Measurements from ENCODE around the gene TIMM23. TPM values are rescaled to one million over a fixed set of nuclear protein-coding genes. Genes with fewer than 3 reads are reported as not detected.
"Not testable (repeated sequence)": the region's sequence is repeated elsewhere in the genome, so short reads cannot be mapped to it uniquely, and the experiment has no call there.

Gene TIMM23, protein sequence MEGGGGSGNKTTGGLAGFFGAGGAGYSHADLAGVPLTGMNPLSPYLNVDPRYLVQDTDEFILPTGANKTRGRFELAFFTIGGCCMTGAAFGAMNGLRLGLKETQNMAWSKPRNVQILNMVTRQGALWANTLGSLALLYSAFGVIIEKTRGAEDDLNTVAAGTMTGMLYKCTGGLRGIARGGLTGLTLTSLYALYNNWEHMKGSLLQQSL
- 10 to 100 TPM; 48.5 to 60.7 (median 56.8) TPM for polyA plus RNA-seq (ENCODE audit: insufficient read length in 10 of 10)
- long read RNA-seq, donor 1, transcript TIMM23-201 (7 exons, 1,222 nt), result major isoform, 28 of 72 reads
- long read RNA-seq, donor 1, partial matches to known transcripts, result 17 of 72 reads
- long read RNA-seq, donor 1, other reads (novel, unspliced or antisense), result 27 of 72 reads
- long read RNA-seq, donor 2, transcript TIMM23-201 (7 exons, 1,222 nt), result major isoform, 15 of 15 reads
- long read RNA-seq, donor 2, partial matches to known transcripts, result 0 of 15 reads
- long read RNA-seq, donor 2, other reads (novel, unspliced or antisense), result 0 of 15 reads
- long read RNA-seq, donor 3, result 0 reads
- long read RNA-seq, donor 4, transcript TIMM23-201 (7 exons, 1,222 nt), result major isoform, 22 of 22 reads
- long read RNA-seq, donor 4, partial matches to known transcripts, result 0 of 22 reads
- long read RNA-seq, donor 4, other reads (novel, unspliced or antisense), result 0 of 22 reads
- long read RNA-seq, donor 5, transcript TIMM23-201 (7 exons, 1,222 nt), result major isoform, 27 of 107 reads
- long read RNA-seq, donor 5, partial matches to known transcripts, result 43 of 107 reads
- long read RNA-seq, donor 5, other reads (novel, unspliced or antisense), result 37 of 107 reads
- long read RNA-seq, donor 6, transcript TIMM23-201 (7 exons, 1,222 nt), result major isoform, 28 of 109 reads
- long read RNA-seq, donor 6, partial matches to known transcripts, result 38 of 109 reads
- long read RNA-seq, donor 6, other reads (novel, unspliced or antisense), result 43 of 109 reads
- long read RNA-seq, donor 7, transcript TIMM23-201 (7 exons, 1,222 nt), result major isoform, 17 of 17 reads
- long read RNA-seq, donor 7, partial matches to known transcripts, result 0 of 17 reads
- long read RNA-seq, donor 7, other reads (novel, unspliced or antisense), result 0 of 17 reads
- long read RNA-seq, donor 8, transcript TIMM23-201 (7 exons, 1,222 nt), result major isoform, 22 of 30 reads
- long read RNA-seq, donor 8, partial matches to known transcripts, result 8 of 30 reads
- long read RNA-seq, donor 8, other reads (novel, unspliced or antisense), result 0 of 30 reads
- long read RNA-seq, donor 9, partial matches to known transcripts, result 0 of 2 reads
- long read RNA-seq, donor 9, other reads (novel, unspliced or antisense), result 0 of 2 reads

- peak; percentile 82 to 92 (median 88) for DNase-seq
Observed at GRCh38 chr10:45972106-45972812, at the start of gene TIMM23. Gene TIMM23, plus strand, starts transcription at chr10:45972489. Its CDS starts 136 bp downstream, at chr10:45972625.

- DNase-seq, result not testable (repeated sequence)
Observed at GRCh38 chr10:45926790-45927189, 45.5 kb upstream of the TIMM23 start.

- DNase-seq, result not testable (repeated sequence)
Observed at GRCh38 chr10:45931305-45931704, 41.0 kb upstream of the TIMM23 start.

DNA sequence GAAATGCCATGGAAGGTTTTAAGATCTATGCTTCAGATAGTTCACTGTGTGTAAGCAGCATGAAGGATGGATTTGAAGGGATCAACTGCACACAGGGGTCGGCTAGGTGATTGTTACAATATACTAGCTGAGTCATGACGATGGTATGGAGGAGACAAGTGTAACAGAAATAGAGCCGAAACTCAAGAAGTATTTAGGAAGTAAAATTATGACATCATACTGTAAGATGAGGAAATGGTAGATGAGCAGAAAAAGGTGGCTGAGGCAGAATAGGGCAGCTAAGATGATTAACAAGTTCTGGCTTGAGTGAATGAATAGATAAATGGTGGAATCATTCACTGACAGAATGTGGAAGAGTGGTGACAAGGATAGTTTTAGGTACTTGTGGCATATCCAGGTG is 37.5 kb upstream of the TIMM23 start:
- not testable (repeated sequence) for DNase-seq

GRCh38 chr10:45939176-45939697 is 33.1 kb upstream of the TIMM23 start:
- peak in 1 of 3 donors; percentile 4 for DNase-seq

DNA sequence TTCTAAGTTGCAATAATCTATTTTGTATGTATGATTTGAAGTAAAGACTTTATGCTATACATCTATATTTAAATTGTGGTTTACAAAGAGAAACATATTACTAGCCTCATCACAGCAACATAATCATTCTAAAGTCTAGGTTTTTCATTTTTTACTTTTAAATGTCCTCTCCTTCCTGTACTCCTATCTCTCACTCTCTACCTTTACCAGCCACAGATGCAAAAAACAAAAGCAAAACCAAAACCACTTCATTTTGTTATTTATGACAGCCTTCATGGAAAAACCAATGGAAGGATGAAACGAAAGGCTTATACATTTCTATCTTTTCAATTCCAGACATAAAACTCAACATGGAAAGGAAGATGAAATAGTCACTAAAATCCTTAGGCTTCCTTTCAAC is 31.1 kb upstream of the TIMM23 start:
- not testable (repeated sequence) for DNase-seq

DNA sequence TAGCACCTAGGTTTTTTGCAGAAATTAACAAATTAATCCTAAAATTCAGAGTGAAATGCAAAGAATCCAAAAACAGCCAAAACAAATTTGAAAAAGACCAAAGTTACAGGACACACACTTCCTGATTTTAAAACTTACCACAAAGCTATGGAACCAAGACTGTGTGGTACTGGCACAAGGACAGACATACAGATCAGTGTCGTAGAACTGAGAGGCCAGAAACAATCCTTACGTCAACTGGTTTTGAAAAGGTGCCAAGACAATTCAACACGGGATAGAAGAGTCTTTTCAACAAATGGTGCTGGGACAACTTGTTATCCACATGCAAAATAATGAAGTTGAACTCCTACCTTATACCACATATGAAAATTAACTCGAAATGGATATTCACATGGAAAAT is 26.8 kb upstream of the TIMM23 start:
- not testable (repeated sequence) for DNase-seq

GRCh38 chr10:45947363-45947762 is 24.9 kb upstream of the TIMM23 start:
- not testable (repeated sequence) for DNase-seq

GRCh38 chr10:45948801-45949200 is 23.5 kb upstream of the TIMM23 start:
- DNase-seq, result not testable (repeated sequence)

DNA sequence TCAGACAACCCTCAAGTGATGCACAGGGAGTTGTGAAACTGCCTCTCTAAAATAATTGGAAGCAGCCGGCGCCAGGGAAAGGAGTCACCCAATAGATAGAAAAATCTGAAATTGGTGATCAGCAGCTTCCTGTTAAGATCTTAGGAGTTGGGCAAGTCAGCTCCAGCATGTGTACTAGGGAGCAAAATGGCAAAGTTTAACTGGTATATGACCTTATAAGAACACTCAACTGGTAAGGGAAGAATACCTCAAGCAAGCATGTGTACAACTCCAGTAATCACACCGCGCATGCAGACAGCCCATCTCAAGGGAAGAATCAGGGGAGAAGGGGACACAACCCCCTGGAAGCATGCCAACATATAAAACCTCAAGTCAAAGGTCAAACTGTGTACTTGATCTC is 17.9 kb upstream of the TIMM23 start:
- DNase-seq, result not testable (repeated sequence)

GRCh38 chr10:45956634-45957033 is 15.7 kb upstream of the TIMM23 start:
- not testable (repeated sequence) for DNase-seq

DNA sequence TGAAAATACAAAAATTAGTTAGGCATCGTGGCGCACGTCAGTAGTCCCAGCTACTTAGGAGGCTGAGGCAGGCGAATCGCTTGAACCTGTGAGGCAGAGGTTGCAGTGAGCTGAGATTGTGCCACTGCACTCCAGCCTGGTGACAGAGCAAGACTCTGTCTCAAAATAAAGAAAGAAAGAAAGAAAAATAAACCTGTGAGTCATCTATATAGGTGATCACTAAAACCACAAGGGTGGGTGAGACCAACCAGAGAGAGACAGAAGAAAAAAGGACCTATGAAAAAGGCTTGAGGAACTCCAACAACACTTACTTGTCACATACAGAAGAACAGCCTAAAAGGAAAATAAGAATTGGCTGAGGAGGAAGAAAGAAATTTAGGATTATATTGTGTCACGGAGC is 14.4 kb upstream of the TIMM23 start:
- DNase-seq, result not testable (repeated sequence)

DNA sequence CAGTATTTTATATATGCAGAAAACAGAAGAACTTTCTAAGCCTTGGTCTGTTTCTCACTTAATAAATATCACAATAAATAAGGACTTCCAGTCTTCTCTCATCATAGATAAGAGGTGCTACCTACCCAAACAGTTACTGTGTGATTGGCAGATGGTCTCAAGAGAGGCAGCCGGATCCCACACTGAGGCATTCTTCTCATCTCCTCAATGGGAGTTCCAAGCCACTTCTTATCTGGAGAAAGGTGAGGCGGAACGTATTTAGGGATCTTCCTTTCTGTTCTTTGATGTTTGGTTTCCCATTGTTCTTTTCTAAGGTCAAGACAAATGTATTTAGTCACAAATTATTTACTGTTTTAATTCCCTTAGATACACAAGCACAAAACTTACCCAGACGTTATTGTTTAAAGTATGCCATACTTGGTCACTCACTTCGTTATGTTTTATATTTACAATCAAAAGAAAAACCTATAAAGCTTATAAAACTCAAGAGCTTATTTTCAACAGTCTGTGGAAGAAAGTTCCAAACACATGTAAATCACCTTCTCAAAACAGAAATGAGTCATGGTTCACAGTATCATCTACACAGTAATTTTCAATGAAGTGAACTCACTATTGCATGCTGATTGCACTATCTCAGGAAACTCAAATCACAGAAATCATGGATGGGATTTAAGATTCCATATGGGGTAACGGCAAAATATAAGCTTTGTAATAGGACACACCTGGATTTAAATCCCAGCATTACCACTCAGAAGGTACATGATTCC is 9.4 kb upstream of the TIMM23 start:
- not testable (repeated sequence) for DNase-seq

DNA sequence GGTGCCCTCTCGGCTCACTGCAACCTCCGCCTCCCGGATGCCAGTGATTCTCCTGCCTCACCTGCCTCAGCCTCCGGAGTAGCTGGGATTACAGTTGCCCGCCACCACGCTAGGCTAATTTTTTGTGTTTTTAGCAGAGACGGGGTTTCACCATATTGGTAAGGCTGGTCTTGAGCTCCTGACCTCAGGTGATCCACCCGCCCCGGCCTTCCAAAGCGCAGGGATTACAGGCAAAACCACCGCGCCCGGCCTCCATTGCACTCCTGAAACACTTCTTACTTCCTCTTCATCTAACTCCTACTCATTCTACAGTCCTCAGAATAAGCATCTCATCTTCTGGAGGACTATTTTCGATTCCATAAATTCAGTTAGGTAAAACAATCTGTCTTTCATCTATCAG is 1.3 kb upstream of the TIMM23 start:
- DNase-seq, result not testable (repeated sequence)

DNA sequence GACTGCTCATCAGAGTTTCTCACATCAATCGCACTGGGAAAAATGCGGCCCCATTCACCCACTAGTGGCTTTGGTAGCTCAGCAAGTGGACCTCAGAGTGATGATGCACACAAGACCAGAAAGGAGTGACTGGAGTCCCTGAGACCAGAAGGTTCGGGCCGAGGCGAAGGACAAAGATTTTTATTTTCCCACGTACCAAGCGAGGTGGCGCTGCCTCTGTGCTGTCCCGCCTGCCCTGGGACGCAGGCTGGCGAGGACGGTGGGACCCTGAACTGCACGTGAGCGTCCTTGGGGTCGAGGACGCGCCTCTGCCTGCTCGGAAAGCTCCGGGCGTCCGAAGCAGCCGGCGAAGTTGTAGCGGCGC is 565 bp upstream of the TIMM23 start:
- DNase-seq, result peak in 1 of 3 donors; percentile 18

GRCh38 chr10:45972813-45973169 is 502 bp downstream of the TIMM23 start:
- peak in 1 of 3 donors; percentile 15 for DNase-seq

GRCh38 chr10:45974041-45974440 is 1.8 kb downstream of the TIMM23 start:
- not testable (repeated sequence) for DNase-seq

DNA sequence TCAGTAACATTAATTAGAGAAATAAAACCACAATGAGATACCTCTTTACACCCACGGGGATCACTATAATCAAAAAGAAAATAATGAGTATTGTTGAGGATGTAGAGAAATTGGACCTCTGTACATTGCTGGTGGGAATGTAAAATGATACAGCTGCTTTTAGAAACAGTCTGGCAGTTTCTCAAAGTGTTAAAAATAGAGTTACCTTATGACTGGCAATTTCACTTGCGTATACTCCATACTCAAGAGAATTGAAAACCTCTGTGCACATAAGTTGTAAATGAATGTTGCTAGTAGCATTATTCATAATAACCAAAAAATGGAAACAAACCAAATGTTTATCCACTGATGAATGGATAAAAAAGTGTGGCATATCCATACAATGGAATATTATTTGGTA is 6.3 kb downstream of the TIMM23 start:
- not testable (repeated sequence) for DNase-seq

GRCh38 chr10:45981367-45981766 is 9.1 kb downstream of the TIMM23 start:
- DNase-seq, result not testable (repeated sequence)
